HK-2 (cell line): ENCODE measurements around the gene HS3ST5.
"Not testable (repeated sequence)": the region's sequence is repeated elsewhere in the genome, so short reads cannot be mapped to it uniquely, and the experiment has no call there.

Experiments used
- DNase-seq: peaks from one replicate; pipeline ENCODE4 v3.0.0-alpha.2; 2018; ENCODE audit not compliant: unreplicated experiment

HS3ST5 gene

DNA sequence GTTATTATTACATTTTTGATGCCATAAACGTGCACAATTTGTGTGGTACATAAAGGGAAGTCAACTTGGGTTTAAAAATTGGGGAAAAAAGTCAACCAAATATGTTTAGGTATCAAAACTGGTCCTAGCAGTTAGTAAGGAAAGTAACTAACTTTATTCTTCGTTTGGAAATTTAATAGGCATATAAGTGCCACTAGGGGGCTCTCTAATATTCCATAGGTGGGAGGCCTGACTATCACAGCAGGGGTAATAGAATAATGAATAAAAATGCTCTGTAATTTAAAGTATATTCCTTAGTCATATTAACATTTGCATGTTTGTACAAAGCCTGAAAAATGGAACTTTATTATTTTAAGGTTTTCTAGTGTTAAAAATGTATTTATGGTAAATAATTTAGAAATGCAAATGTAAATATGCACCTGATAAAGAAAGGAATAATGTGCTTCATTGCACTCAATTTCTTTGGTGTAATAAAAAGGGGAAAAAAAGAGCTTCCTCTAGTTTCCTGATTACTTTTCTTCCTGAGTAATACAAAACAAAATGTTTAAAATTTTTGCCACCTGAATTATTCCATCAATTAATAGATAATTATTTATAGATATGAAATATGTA is 246.2 kb downstream of the HS3ST5 start:
- no peak for DNase-seq

DNA sequence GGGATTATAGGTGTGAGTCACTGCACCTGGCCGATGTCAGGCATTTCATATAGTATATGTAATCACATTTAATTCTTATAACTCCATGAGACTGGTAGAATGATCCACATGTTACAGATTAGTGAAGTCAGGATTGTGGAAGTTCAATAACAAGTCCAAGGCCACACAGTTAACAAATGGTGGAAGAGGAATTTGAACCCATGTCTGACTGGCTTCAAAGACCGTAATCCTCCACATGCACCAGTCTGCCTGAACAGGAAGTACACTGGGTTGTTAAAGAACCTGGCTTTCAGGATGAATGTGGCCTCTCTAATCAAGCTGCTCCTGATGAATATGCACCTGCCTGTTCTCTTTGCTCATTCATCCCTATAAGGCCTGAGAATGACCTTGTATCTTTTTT is 249.9 kb downstream of the HS3ST5 start:
- DNase-seq, result no peak

DNA sequence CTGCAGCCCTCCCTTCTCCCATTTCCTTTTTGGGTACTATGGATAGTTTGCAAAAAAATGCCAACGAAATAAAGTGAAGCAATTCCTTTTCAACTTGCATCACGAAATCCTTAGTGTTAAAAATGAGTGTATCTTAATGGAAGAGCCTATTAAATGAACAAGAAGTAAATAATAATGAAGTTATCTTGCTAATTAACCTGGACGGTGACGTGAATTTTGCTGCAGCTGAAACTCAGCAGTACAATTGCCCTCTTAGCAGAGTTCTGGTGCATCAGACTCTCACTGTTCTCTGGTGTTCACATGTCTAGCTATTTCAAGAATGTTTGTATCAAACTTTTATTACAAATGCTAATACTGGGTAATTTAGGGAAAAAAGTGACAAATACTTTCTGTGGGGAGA is 252.2 kb downstream of the HS3ST5 start:
- DNase-seq, result no peak

DNA sequence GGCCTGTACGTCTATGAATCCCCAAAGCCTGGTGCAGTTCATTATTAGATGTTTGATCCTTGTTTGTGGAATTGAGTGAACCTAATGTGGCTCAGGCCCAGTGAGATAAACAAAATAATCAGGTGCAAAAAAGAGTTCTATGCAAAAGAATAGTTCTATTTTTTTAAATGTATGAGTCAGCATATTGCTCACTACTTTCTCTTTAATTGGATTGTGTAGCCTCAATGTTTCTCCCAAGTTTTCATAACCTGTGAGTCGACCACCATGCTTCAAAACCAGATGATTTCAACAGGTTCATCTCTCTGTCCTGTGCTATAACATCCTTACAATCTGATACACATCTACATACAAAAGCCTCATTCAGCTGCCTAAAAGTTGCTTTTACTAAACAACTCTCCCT is 255.3 kb downstream of the HS3ST5 start:
- no peak for DNase-seq

DNA sequence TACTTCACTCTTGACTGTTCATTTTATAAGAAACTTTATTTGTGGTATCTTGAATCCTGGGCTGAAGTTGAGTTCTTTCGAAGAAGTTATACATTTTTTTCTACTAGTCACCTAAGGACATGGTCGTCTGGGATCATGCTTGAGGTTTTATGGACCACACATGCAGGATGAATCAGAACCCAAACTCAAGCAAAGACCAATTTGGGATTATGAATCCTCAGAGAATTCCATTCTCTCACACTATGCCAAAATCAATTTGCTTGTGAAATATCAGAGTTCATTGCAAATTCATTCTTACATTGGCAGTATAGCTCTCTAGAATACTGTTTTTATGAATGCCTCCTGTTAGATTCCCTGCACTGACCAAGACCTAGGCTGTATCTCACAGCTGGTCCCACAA is 257.6 kb downstream of the HS3ST5 start:
- DNase-seq, result no peak

DNA sequence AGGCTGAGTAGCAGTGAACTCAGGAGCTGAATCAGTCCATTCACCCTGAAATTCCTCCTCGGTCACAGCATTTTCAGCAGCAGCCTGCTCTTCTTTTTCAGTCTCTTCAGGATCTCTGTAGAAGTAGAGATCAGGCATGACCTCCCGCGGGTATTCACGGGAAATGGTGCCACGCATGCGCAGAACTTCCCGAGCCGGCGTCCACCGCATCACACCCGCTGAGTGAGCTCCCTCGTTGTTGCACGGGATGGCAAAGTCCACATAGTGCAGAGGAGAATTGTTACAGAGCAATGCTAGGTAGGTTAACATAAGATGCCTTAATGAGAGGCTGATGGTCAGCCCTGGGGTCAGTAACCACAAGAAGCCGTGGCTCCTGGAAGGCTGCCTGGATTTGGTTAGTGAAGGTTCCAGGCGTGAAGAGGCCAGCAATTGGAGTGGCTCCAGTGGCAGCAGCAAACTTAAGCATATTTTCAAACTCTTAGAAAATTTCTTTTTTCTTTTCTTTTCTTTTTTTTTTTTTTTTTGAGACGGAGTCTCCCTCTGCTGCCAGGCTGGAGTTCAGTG is 258.4 kb downstream of the HS3ST5 start:
- DNase-seq, result no peak

DNA sequence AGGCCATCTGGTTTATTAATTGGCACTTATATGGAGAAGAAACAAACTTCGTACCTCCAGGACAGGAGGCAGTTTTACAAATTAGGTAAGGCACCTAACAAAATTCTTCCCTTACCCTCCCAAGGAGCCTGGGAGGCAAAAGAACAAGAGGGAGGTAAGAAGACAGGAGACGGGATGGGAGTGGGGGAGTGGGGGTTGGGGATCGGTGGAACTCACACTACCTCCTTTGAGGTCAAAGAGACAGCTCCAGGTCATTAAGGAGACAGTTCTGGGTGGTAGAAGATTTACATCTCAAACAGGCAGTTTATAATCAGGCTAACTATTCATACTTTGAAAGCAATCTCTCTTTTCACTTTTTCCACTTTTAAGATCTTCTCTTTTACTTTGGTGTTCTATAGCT is 259.6 kb downstream of the HS3ST5 start:
- DNase-seq, result no peak

DNA sequence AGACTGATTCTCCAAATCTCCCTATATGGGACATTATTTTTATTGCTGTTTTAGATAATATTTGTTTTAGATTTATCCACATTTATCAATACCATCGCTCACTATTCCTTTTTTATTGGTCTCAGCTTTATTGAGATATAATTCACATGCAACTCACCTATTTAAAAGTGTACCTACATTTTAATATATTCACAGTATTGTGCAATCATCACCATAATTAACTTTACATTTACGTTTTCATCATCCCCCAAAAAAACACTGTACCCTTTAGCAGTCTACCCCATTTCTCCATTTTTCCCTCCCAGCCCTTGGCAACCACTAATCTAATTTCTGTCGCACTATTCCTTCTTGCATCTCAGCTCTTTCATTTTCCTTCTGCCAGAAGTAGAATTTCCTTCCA is 261.1 kb downstream of the HS3ST5 start:
- DNase-seq, result no peak

DNA sequence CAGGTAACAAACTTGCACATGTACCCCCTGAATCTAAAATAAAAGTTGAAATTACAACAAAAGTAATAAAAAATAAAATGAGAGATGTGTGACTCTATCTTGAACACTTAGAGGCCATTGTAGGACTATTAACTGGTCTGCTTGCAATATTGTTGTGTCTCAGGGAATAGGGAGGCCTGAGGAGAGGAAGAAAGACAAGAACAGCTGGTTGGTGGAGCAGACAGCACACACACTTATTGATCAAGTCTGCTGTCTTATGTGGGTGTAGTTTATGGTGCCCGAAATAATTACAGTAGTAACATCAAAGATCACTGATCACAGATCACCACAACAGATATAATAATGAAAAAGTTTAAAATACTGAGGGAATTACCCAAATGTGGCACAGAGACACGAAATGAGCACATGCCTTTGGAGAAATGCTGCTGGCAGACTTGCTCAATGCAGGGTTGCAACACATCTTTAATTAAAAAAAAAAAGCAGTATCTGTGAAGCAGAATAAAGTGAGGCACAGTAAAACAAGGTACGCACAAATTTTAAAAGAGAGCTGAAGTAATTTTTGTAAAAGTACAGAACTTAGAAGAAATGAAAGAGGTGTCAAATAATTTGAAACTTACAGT is 261.8 kb downstream of the HS3ST5 start:
- DNase-seq, result no peak

DNA sequence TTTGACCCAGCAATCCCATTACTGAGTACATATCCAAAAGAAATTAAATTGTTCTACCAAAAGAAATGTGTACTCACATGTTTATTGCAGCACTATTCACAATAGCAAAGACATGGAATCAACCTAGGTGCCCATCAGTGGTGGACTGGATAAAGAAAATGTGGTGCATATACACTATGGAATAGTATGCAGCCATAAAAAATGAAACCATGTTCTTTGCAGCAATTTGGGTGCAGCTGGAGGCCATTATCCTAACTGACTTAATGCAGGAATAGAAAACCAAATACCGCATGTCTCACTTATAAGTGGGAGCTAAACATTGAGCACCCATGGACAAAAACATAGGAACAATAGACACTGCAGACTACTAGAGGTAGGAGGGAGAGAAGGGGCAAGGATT is 262.4 kb downstream of the HS3ST5 start:
- not testable (repeated sequence) for DNase-seq

DNA sequence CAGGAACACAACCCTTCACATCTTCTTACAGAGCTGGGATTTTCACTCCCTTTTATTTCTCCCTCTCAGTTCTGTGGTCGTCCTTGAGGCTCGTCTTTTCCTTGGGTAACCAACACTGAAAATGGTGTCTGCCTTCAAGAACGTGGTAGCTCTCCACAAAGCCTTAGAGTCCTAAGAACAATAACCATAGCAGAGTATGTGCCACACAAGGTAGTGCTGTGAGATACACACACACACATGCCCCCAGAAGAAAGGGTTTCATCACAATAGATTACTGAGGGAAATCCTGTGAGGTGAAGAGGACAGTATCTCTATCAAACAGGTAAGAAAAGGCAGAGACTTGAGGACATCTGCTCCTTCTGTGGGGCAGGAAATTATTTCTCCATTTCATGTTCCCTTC is 267.0 kb downstream of the HS3ST5 start:
- DNase-seq, result no peak

DNA sequence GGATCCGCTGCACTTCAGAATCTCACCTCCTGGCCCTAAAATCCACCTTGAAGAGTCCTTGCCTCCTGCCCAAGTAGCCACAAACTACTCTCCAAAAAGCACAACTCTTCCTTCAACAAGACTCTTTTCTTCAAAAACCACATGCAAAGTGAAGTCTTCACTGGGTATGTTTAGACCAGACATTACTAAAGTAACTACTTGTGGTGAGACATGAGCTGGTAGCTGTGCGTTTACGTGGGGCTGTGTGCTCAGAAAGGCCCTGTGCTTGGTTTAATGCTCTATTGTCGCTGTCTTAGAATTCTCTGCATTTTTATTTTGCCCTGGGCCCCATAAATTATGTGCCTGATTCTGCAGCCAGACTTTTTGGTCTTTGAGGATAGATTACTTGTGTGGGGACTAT is 267.5 kb downstream of the HS3ST5 start:
- no peak for DNase-seq

DNA sequence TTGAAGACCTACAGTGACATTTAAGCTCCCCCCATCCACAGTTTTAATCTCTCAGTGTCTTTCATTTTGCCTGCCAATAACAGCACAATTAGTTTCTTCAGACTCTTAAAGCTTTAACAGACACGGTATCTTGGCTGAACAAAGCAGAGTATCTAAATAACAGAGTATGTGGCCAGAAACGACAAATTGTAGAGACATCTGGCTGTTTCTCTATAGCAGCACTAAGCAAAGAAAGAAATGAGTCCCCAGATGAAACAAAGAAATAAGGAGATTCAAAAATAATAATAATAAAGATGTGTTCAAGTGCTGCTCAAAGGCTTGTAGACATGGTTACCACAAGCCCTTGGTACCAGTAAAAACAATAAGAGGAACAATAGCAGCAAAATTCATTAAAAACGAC is 274.1 kb downstream of the HS3ST5 start:
- no peak for DNase-seq

DNA sequence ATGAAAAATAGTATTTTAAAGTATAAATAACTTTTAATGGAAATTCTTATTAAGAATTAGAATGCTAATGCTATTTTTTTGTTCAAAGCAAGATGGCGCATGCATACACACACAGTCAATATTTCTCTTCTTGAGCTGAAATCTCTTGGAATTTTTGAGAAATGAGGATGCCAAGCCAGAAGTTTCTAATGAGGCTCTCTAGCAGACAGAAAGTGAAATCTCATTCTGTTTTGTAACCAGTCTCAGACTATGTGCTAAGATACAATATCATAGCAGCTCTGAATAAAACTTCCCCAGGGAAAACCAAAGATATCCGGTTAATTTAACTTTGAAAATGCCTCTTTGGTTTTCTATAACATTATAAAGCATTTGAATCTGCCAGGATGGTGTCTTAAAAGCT is 274.7 kb downstream of the HS3ST5 start:
- no peak for DNase-seq

DNA sequence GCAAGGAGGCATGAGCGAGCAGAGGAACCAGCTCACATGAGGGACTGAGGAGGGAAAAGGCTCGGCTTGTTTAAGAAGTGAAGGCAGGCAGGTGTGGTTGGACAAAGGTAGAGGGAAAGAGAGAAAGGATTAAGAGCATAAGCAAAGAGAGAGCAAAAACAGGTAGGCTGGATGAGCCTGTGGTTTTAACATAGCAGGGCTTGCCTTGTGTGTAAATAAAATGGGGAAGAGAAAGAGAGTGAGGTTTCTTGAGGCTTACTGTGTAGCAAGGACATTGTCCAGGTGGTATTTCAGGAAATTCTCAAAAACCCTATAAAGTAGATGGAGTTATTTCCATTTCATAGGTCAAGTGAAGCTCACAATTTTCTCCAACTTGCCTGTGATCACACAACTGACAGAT is 278.0 kb downstream of the HS3ST5 start:
- DNase-seq, result no peak

DNA sequence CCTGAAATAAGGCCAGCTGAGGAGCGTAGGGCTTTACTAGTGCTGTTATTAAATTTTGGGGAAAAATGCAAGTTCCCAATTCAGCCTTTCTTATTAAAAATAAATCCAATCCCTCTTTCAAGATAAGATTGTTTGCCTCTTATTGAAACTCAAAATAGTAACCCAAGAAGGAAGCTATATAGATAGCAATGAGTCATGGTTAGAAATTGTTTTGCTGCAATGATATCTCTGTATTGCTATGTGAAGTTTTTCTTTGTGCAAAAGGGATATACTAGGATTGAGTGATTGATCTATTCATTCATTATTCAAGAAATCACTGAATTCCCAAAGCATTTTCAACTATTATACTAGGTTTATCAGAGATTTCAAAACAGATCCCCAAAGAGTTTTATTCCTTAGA is 278.9 kb downstream of the HS3ST5 start:
- no peak for DNase-seq

DNA sequence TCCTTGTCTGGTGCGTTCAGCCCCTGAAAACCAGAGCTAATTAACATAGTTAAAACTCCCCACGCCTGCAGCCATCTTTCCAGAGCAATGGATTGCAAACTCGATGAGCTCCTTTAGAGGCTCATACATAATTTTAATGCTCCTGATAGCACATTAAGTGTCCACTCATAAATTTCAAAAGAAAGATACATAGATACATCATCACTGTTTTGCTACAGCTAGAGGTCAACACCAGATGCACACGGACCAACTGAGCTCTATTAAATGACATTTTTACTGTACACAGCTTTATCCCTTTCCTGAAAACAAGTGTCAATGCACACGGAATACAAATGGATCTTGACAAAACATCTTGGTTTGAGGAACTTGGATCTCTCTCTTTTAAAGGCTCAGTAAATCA is 280.6 kb downstream of the HS3ST5 start:
- DNase-seq, result no peak

DNA sequence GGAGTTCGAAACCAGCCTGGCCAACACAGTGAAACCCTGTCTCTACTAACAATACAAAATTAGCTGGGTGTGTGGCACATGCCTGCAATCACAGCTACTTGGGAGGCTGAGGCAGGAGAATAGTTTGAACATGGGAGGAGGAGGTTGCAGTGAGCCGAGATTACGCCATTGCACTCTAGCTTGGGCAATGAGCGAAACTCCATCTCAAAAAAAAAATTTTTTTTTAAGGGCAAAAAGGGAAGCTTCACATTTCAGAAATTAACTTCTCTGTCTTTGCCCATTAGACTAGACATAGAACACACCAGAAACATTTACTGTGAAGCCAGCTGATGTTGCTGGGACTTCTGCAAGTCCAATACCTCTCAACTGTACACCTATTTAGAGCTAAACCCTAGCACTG is 281.1 kb downstream of the HS3ST5 start:
- DNase-seq, result no peak

DNA sequence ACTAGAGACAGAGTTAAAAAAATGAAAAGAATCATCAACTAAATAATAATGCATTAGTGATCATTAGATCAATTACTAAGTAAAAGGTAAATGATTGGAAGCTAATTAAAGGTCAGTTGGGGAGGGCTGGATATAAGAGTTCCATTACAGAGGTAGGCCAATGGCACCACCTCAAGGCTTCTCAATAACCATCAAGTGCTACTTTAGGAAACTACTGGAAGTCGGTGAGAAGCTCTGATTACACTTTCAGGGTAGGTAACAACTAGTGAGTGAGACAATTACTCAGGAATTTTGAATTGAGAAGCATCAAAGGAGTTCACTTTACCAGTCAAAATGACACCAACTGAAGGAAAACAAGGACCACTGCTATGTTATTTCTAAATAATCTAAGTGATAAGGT is 281.7 kb downstream of the HS3ST5 start:
- no peak for DNase-seq

DNA sequence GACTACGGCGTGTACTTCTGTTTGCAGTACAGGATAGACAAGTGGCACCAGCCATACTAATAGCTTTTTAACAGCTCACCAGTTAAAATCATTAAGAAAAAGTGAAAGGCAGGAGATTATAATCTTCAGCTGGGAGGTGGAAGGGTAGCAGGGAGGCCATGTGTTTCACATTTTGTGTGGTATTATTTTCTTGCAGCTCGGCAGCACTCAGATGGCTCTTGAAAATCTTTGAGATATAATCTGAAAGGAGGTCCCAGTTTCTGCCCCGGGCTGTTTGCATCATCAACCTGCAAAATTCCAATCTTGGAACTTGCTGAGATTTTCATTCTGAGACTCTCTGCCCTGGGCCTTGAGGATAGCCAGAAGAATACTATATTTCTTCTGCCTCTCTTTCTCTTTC is 284.4 kb downstream of the HS3ST5 start:
- no peak for DNase-seq

DNA sequence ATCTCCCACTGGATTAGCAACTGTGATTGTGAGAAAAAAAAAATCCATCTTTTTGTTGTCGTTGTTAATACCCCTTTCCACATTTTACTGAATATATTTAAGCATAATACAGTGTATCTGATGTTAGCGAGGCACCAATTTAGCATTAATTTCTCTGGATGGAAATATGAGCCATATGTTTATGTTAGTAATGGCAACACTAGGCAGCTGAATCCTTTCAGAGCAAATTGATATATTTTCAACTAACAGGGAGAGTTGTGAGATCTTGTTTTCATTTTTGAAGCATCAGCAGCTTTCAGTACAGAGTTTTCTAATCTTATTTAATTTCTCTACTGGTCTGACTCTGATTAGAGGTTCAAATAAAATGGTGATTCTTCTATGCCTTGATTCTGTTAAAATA is 287.1 kb downstream of the HS3ST5 start:
- DNase-seq, result no peak

DNA sequence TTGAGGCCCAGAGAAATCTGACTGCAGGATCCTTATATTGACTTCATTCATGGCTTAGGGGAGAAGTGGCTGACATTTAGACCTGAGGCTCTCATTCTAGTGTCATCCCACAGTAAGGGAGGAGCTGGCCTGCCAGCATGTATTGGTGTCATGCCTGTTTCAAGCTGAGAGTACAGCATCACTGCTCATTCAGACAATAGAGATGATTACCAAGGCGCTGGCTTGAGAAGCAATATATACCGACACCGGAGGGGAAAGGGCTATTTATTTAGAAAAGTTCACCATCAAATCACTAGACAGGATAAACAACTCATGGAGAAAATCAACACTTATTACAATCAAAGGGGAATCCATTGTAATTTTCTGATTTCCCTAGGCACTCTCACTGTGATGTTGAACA is 287.5 kb downstream of the HS3ST5 start:
- no peak for DNase-seq

DNA sequence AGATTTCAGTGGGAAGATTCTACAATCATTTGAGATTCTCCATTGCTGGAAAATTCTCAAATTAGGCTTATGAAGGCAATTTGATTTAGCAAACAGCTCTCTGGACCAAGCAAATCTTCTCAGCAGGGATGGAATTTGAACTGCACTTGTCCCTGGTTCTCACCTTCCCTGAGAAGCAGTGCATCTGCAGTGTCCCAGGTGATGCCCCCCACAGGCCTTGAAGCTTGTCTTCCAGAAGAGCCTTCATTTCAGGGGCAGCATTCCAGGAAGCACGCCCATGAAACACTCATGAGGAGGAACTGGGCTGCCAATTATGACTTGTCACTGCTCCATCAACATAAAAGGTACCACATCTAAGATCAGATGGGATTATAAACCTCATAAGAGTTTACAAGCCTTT is 289.0 kb downstream of the HS3ST5 start:
- no peak for DNase-seq

DNA sequence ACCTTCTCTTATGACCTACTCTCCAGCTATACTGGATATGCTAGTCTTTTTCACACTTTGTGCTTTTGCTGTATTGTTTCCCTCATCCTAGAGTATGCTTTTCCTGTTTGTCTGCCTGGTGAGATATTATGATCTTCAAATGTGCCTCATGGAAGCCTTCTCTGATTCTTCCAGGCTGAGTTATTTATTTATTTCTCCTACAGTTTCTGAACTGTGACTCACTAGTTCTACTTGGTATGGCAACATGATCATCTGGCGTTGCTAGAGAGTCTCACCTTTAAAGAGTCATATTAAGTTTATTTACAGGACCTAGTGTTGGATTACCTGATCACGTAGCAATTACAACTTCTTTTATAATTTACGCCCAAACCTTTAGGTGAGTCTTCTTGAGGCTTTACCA is 290.7 kb downstream of the HS3ST5 start:
- no peak for DNase-seq
